SK-N-SH (cell line): ENCODE measurements around the gene REC8. TPM values are rescaled to one million over a fixed set of nuclear protein-coding genes. Genes with fewer than 3 reads are reported as not detected.
A peak's percentile ranks its signal among the peaks of the same experiment; 100 is the strongest.

Experiments
- CTCF ChIA-PET: fragments of 300-600, 350-600 bp; formaldehyde crosslinking; extraction: SDS; loops from one replicate; lab custom pipeline; 2021; lab: Yijun Ruan, JAX
- POLR2A ChIA-PET: fragments of 350-600 bp; sonication (Branson Sonifier 250); formaldehyde crosslinking; extraction: SDS; loops from one replicate; lab custom pipeline; 2020; ENCODE audit warnings: antibody characterized with exemption, inconsistent platforms; lab: Yijun Ruan, JAX
- DNase-seq: peaks from one replicate; pipeline ENCODE4 v3.0.0; 2012
- H2AFZ ChIP-seq: fragments of 200-600 bp; sonication (generic); 2 replicates; pipeline ENCODE4 v1.8.1; 2016; ENCODE audit warnings: antibody characterized with exemption, mild to moderate bottlenecking, low read depth
- H3F3A ChIP-seq: fragments of 200-600 bp; sonication (generic); replicated peaks from 2 replicates; pipeline ENCODE3; 2016; ENCODE audit warnings: antibody characterized with exemption, mild to moderate bottlenecking; ENCODE audit not compliant: insufficient read depth
- H3K27ac ChIP-seq, 2 experiments: fragments of 200-500 bp in 1 of 2; fragments of 200-600 bp in 1 of 2; sonication (Bioruptor generic) in 1 of 2; sonication (generic), shearing (Covaris generic) in 1 of 2; 2 replicates each; pipeline versions ENCODE4 v1.5.1 to v1.6.1; 2014 to 2016; ENCODE audit warnings: low read depth in 2 of 2, inconsistent platforms in 1 of 2, low read length in 1 of 2, mild to moderate bottlenecking in 1 of 2, mixed read lengths in 1 of 2
- H3K27me3 ChIP-seq: fragments of 200-600 bp; sonication (generic), shearing (Covaris generic); 2 replicates; pipeline ENCODE4 v1.6.1; 2016; ENCODE audit warnings: mixed run types; ENCODE audit not compliant: insufficient read depth
- H3K36me3 ChIP-seq, 2 experiments: fragments of 200-500 bp in 1 of 2; fragments of 200-600 bp in 1 of 2; sonication (Bioruptor generic) in 1 of 2; sonication (generic) in 1 of 2; replicated peaks in 1 of 2; 2 replicates each; pipeline versions ENCODE3 to v1.5.1; 2014 to 2016; ENCODE audit warnings: low read length in 1 of 2, mild to moderate bottlenecking in 1 of 2; ENCODE audit not compliant: insufficient read depth in 2 of 2, control insufficient read depth in 1 of 2
- H3K4me1 ChIP-seq, 2 experiments: fragments of 200-500 bp in 1 of 2; fragments of 200-600 bp in 1 of 2; sonication (Bioruptor generic) in 1 of 2; sonication (generic), shearing (Covaris generic) in 1 of 2; 2 replicates each; pipeline versions ENCODE4 v1.5.1 to v1.6.1; 2014 to 2016; ENCODE audit warnings: low read depth in 1 of 2, low read length in 1 of 2, mixed run types in 1 of 2; ENCODE audit not compliant: insufficient read depth in 2 of 2, control insufficient read depth in 1 of 2
- H3K4me2 ChIP-seq: fragments of 200-600 bp; sonication (generic), shearing (Covaris generic); 2 replicates; pipeline ENCODE4 v1.6.1; 2017; ENCODE audit warnings: mixed run types
- H3K4me3 ChIP-seq, 2 experiments: fragments of 200-500 bp in 1 of 2; fragments of 200-600 bp in 1 of 2; sonication (Bioruptor generic) in 1 of 2; sonication (generic), shearing (Covaris generic) in 1 of 2; 2 replicates each; pipeline versions ENCODE4 v1.5.1 to v1.8.1; 2014 to 2016; ENCODE audit warnings: low read depth in 2 of 2, inconsistent platforms in 1 of 2, low read length in 1 of 2, mild to moderate bottlenecking in 1 of 2, mixed read lengths in 1 of 2, moderate library complexity in 1 of 2
- H3K79me2 ChIP-seq: fragments of 200-600 bp; sonication (generic); 2 replicates; pipeline ENCODE4 v1.8.1; 2017; ENCODE audit warnings: mild to moderate bottlenecking; ENCODE audit not compliant: insufficient read depth
- H3K9ac ChIP-seq: fragments of 200-600 bp; sonication (generic); 2 replicates; pipeline ENCODE4 v1.6.1; 2017; ENCODE audit warnings: mixed run types
- H3K9me2 ChIP-seq: fragments of 200-600 bp; sonication (generic); 2 replicates; pipeline ENCODE4 v1.6.1; 2017; ENCODE audit warnings: mixed run types
- H3K9me3 ChIP-seq: fragments of 200-600 bp; sonication (generic); 2 replicates; pipeline ENCODE4 v1.6.1; 2017; ENCODE audit warnings: mixed run types, mild to moderate bottlenecking, moderate library complexity
- H4K20me1 ChIP-seq: fragments of 200-600 bp; sonication (generic); 2 replicates; pipeline ENCODE4 v1.6.1; 2017; ENCODE audit warnings: mild to moderate bottlenecking, mixed run types; ENCODE audit not compliant: insufficient read depth
- ELF1 ChIP-seq: IDR thresholded peaks from 2 replicates; pipeline ENCODE4 v1.4.0; 2012
- EZH2phosphoT487 ChIP-seq: fragments of 200-600 bp; sonication (generic); IDR thresholded peaks from 2 replicates; pipeline ENCODE4 v1.6.1; 2017; ENCODE audit warnings: low read depth, mixed run types, mild to moderate bottlenecking, antibody characterized with exemption, moderate library complexity, borderline replicate concordance
- MXI1 ChIP-seq: IDR thresholded peaks from 2 replicates; pipeline ENCODE4 v1.6.1; 2012; ENCODE audit warnings: mild to moderate bottlenecking, low read depth, low read length, improper control_type of control experiment
- POLR2AphosphoS5 ChIP-seq: IDR thresholded peaks from 2 replicates; pipeline ENCODE4 v1.6.1; 2012; ENCODE audit warnings: low read depth, low read length
- TEAD4 ChIP-seq: IDR thresholded peaks from 2 replicates; pipeline ENCODE4 v1.4.0; 2012; ENCODE audit warnings: mild to moderate bottlenecking, borderline replicate concordance; ENCODE audit not compliant: insufficient read depth
- WGBS: methylation state at CpG from one replicate; pipeline ENCODE4 v1.1.6; 2017; ENCODE audit warnings: low lambda C conversion rate; 5-methylcytosine and 5-hydroxymethylcytosine counted together
- polyA plus RNA-seq, 3 experiments: library from polyadenylated mRNA; depleted of rRNA; stranded (reverse); fragments of >200 nt; gene quantifications; 2 replicates each; pipeline ENCODE4 v1.2.3, GENCODE V29; 2012
- TF ChIP-seq, protein P1 (sequence below): IDR thresholded peaks from 2 replicates; pipeline ENCODE4; 2012
- TF ChIP-seq, protein P2 (sequence below): fragments of 200-600 bp; sonication (generic); IDR thresholded peaks from 2 replicates; pipeline ENCODE4 v1.6.1; 2017; ENCODE audit warnings: antibody characterized with exemption, mild to moderate bottlenecking, moderate library complexity
- TF ChIP-seq, protein P3 (sequence below): IDR thresholded peaks from 2 replicates; pipeline ENCODE4 v1.4.0; 2012; ENCODE audit warnings: low read depth, borderline replicate concordance

REC8 gene
- polyA plus RNA-seq, 1 of the 3 experiments (the other 2 are of a cell fraction): 23.2 TPM

DNA sequence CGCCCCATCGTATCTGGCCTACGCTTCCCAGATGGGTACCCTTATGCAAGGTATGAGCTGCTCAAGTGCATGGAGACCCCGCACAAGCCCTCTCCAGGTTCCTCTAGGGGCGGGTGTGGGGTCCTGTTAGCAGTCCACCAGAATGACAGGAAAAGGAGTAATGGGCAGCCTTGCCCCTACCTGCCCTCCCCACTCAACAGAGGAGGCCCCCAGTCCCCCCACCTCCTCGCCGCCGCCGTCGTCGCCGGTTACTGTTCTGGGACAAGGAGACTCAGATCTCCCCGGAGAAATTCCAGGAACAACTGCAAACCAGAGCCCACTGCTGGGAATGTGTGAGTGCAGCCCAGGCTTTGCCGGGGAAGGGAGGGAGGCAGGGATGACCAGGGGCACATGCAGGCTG is 6.0 kb downstream of the REC8 start:
- Histone ChIP-seq H3K27me3 (no peaks in the 10 kb centered on the region), H3F3A (peaks cover 11% of the 10 kb centered on the region), H3K27ac (no peak overlapping the region; a peak in 1 of 4 replicates), H3K9me2 (no peaks in the 10 kb centered on the region), H3K36me3 (peaks cover 4 to 59% of the 10 kb centered on the region in 2 experiments), H3K4me3 (no peak overlapping the region), H3K9ac (no peak overlapping the region), H2AFZ (no peak overlapping the region), H4K20me1 (no peaks in the 10 kb centered on the region), H3K4me1 (peaks cover 0 to 19% of the 10 kb centered on the region in 2 experiments; a peak in 2 of 4 replicates), H3K9me3 (no peaks in the 10 kb centered on the region), H3K4me2 (no peak overlapping the region), H3K79me2 (no peaks in the 10 kb centered on the region)
- DNase-seq: no peak
- CTCF ChIA-PET: interaction anchor here (0.9 to 2.0 kb wide), 2 partner anchors 17 to 18 kb away, joined by 3 to 11 read pairs; partner anchors contain the start of genes IRF9 and TM9SF1
- TF ChIP-seq ELF1 (no peak), EZH2phosphoT487 (no peak), POLR2AphosphoS5 (no peak), MXI1 (no peak)
- TF ChIP-seq, protein P1, sequence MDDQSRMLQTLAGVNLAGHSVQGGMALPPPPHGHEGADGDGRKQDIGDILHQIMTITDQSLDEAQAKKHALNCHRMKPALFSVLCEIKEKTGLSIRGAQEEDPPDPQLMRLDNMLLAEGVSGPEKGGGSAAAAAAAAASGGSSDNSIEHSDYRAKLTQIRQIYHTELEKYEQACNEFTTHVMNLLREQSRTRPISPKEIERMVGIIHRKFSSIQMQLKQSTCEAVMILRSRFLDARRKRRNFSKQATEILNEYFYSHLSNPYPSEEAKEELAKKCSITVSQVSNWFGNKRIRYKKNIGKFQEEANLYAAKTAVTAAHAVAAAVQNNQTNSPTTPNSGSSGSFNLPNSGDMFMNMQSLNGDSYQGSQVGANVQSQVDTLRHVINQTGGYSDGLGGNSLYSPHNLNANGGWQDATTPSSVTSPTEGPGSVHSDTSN: no peak
- TF ChIP-seq, protein P2, sequence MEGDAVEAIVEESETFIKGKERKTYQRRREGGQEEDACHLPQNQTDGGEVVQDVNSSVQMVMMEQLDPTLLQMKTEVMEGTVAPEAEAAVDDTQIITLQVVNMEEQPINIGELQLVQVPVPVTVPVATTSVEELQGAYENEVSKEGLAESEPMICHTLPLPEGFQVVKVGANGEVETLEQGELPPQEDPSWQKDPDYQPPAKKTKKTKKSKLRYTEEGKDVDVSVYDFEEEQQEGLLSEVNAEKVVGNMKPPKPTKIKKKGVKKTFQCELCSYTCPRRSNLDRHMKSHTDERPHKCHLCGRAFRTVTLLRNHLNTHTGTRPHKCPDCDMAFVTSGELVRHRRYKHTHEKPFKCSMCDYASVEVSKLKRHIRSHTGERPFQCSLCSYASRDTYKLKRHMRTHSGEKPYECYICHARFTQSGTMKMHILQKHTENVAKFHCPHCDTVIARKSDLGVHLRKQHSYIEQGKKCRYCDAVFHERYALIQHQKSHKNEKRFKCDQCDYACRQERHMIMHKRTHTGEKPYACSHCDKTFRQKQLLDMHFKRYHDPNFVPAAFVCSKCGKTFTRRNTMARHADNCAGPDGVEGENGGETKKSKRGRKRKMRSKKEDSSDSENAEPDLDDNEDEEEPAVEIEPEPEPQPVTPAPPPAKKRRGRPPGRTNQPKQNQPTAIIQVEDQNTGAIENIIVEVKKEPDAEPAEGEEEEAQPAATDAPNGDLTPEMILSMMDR: no peak
- 98% methylated on average over 8 of the region's 14 CpGs for WGBS
- POLR2A ChIA-PET: interaction anchor here (1.8 to 2.4 kb wide), 2 partner anchors 10 to 17 kb away, joined by 10 read pairs; partner anchors contain the start of genes IPO4 and IRF9

DNA sequence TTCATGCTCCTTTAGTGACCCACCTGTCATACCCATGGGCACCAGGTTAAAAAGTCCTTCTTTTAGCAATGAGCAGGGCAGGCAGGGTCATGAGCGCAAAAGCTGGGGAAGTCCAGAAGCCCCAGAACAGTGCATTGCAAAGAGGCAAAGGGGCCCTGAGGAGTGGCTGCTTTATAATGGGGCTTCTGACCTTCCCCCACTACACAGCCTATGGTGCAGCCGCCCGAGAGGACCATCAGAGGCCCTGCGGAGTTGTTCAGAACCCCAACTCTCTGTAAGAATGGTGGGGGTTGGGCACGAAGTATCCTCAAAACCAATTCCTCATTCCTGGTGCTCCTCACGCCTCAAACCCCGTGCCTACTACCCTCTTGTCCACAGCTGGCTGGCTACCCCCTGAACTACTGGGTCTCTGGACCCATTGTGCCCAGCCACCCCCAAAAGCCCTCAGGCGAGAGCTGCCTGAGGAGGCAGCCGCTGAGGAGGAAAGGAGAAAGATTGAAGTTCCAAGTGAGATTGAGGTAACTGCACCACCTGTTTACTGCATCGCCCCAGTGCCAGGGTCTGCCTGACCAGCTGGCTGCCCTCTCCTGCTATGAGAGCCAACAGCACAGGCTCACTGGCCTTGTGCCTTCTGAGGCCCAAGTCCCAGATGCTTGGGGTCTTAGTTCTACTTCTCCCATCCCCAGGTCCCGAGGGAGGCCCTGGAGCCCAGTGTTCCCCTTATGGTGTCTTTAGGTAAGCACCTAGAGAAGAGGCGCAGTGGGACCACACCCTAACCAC is 6.7 kb downstream of the REC8 start:
- peaks cover 0 to 12% of the 10 kb centered on the region in 2 experiments; a peak in 2 of 4 replicates for H3K4me1 ChIP-seq
- H3K9me3 ChIP-seq: no peaks in the 10 kb centered on the region
- CTCF ChIA-PET: interaction anchor here (1.7 to 2.0 kb wide), 2 partner anchors 17 to 70 kb away, joined by 5 to 11 read pairs; partner anchors contain the start of gene IRF9
- H3K9me2 ChIP-seq: no peaks in the 10 kb centered on the region
- H3K79me2 ChIP-seq: no peaks in the 10 kb centered on the region
- no peaks in the 10 kb centered on the region for H4K20me1 ChIP-seq
- peaks cover 4 to 66% of the 10 kb centered on the region in 2 experiments for H3K36me3 ChIP-seq
- H3K4me2 ChIP-seq: no peak overlapping the region
- peaks cover 11% of the 10 kb centered on the region for H3F3A ChIP-seq
- 92% methylated on average over 10 of the region's 12 CpGs for WGBS
- H3K4me3 ChIP-seq: no peak overlapping the region
- H3K27ac ChIP-seq: no peak overlapping the region
- POLR2A ChIA-PET: interaction anchor here (1.1 to 3.3 kb wide), 3 partner anchors 10 to 18 kb away, joined by 7 to 14 read pairs (median 10); partner anchors contain the start of genes IPO4, IRF9 and TM9SF1
- no peak overlapping the region for H2AFZ ChIP-seq
- TF ChIP-seq, protein P2: no peak
- TF ChIP-seq, protein P3, sequence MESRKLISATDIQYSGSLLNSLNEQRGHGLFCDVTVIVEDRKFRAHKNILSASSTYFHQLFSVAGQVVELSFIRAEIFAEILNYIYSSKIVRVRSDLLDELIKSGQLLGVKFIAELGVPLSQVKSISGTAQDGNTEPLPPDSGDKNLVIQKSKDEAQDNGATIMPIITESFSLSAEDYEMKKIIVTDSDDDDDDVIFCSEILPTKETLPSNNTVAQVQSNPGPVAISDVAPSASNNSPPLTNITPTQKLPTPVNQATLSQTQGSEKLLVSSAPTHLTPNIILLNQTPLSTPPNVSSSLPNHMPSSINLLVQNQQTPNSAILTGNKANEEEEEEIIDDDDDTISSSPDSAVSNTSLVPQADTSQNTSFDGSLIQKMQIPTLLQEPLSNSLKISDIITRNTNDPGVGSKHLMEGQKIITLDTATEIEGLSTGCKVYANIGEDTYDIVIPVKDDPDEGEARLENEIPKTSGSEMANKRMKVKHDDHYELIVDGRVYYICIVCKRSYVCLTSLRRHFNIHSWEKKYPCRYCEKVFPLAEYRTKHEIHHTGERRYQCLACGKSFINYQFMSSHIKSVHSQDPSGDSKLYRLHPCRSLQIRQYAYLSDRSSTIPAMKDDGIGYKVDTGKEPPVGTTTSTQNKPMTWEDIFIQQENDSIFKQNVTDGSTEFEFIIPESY: no peak
- TF ChIP-seq POLR2AphosphoS5 (0 out of 2 replicates have a peak, but pooled peaks have one; percentile 6), TEAD4 (no peak)
- TF ChIP-seq, all 33 proteins: peak for 1
- H3K9ac ChIP-seq: no peak overlapping the region
- no peak for DNase-seq
- H3K27me3 ChIP-seq: no peaks in the 10 kb centered on the region
